Naive thymus-derived CD8-positive, alpha-beta T cell (primary cell): ENCODE measurements around the gene AP4B1. TPM values are rescaled to one million over a fixed set of nuclear protein-coding genes. Genes with fewer than 3 reads are reported as not detected.

Experiments
- ATAC-seq, 2 donors: fragments of 150-1000 bp; cut with Tn5 transposase in 1 of 2; sonication (Bioruptor Pico), chemical (Tn5 transposase) in 1 of 2; 1 replicate in 1 of 2; 2 replicates in 1 of 2; pipeline ENCODE4 v1.10.0; 2021; ENCODE audit warnings: mild to moderate bottlenecking in 2 of 2, moderate library complexity in 2 of 2
- POLR2A ChIA-PET: fragments of 350-600 bp; sonication (Branson Sonifier 250); formaldehyde crosslinking; loops from one replicate; lab custom pipeline; 2021; ENCODE audit warnings: antibody characterized with exemption; lab: Charles Lee
- DNase-seq, 10 donors: peaks; one replicate each; pipeline versions ENCODE4 v3.0.0 to v3.0.0-alpha.2; 2020 to 2022
- H3K27ac Mint-ChIP-seq, 10 donors: one replicate each; pipeline ENCODE4 v1.8.0; 2020 to 2022; ENCODE audit warnings: mild to moderate bottlenecking in 10 of 10, mixed read lengths in 10 of 10, moderate library complexity in 4 of 10, inconsistent platforms in 1 of 10
- H3K27me3 Mint-ChIP-seq, 5 donors: one replicate each; pipeline ENCODE4 v1.8.0; 2021 to 2022; ENCODE audit warnings: mixed read lengths in 5 of 5
- H3K36me3 Mint-ChIP-seq, 3 donors: one replicate each; pipeline ENCODE4 v1.8.0; 2020 to 2022; ENCODE audit warnings: mixed read lengths in 3 of 3, mild to moderate bottlenecking in 2 of 3, inconsistent platforms in 1 of 3
- H3K4me1 Mint-ChIP-seq, 4 donors: one replicate each; pipeline ENCODE4 v1.8.0; 2021 to 2022; ENCODE audit warnings: mixed read lengths in 4 of 4
- H3K4me3 Mint-ChIP-seq, 10 donors: one replicate each; pipeline ENCODE4 v1.8.0; 2020 to 2022; ENCODE audit warnings: mild to moderate bottlenecking in 10 of 10, mixed read lengths in 10 of 10, moderate library complexity in 6 of 10, inconsistent platforms in 1 of 10
- H3K9me3 Mint-ChIP-seq, 9 donors: one replicate each; pipeline ENCODE4 v1.8.0; 2020 to 2022; ENCODE audit warnings: mixed read lengths in 9 of 9, mild to moderate bottlenecking in 3 of 9, inconsistent platforms in 1 of 9, moderate library complexity in 1 of 9
- polyA plus RNA-seq, 3 donors: library from polyadenylated mRNA; unstranded; fragments of 300-500 nt; fragmentation: Illumina TruSeq; gene quantifications; one replicate each; pipeline ENCODE4 v1.2.3, GENCODE V29; 2021
- total RNA-seq, 8 experiments: library from RNA in 2 of 8; stranded (reverse) in 2 of 8; gene quantifications; one replicate each; pipeline ENCODE4 v1.2.3 and lab custom pipeline; 2021 to 2026

AP4B1 gene
- total and polyA plus RNA-seq, 5 experiments from 2014 or later = 7.9 to 75.2 (median 9.6) TPM

- no peaks in the 10 kb centered on the region for H3K9me3 Mint-ChIP-seq
- H3K36me3 Mint-ChIP-seq = peaks cover 0 to 47% (median 19%) of the 10 kb centered on the region in 3 donors
- H3K4me3 Mint-ChIP-seq = no peak overlapping the region
- ATAC-seq (no peak), DNase-seq (no peak)
- H3K27ac Mint-ChIP-seq = peak overlapping the region in 1 of 10 donors; percentile 56
- POLR2A ChIA-PET = no interaction called here
- peaks cover 0 to 8% (median 5%) of the 10 kb centered on the region in 4 donors for H3K4me1 Mint-ChIP-seq
- H3K27me3 Mint-ChIP-seq = no peaks in the 10 kb centered on the region
These were observed 8.2 kb upstream of the AP4B1 start for GRCh38 chr1:113912594-113913311.

DNA sequence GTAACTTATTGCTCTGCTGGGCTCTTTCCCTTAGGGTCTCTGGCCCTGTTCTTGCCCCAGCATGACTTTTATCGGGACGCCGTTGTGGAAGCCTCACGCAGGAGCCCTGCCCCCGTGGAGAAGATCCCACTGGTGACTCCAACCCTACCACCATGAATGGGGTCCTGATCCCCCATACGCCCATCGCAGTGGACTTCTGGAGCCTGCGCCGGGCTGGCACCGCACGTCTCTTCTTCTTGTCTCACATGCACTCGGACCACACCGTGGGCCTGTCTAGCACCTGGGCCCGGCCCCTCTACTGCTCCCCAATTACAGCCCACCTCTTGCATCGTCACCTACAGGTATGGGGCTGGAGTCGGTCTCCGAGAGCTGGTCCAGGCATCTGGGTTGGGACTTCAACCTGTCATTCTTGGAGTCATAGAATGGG lies 849 bp upstream of the AP4B1 start:
- ATAC-seq = peak; percentile 3 to 6
- peaks cover 27 to 61% (median 49%) of the 10 kb centered on the region in 4 donors for H3K4me1 Mint-ChIP-seq
- H3K36me3 Mint-ChIP-seq = peaks cover 0 to 54% (median 13%) of the 10 kb centered on the region in 3 donors
- peak in 4 of 10 donors; percentile 9 to 69 (median 10) for DNase-seq
- POLR2A ChIA-PET = interaction anchor here (1.2 to 6.4 kb wide), 8 partner anchors 19 to 70 kb away, joined by 3 to 145 read pairs (median 12); partner anchors contain the start of gene HIPK1
- H3K4me3 Mint-ChIP-seq = peak overlapping the region; percentile 94 to 100 (median 99)
- H3K27ac Mint-ChIP-seq = peak overlapping the region; percentile 97 to 100 (median 100)
- H3K27me3 Mint-ChIP-seq = no peaks in the 10 kb centered on the region
- H3K9me3 Mint-ChIP-seq = no peaks in the 10 kb centered on the region

GRCh38 chr1:113904293-113904673 lies 316 bp downstream of the AP4B1 start:
- POLR2A ChIA-PET = interaction anchor here (0.8 to 6.4 kb wide), 19 partner anchors 10 to 831 kb away, joined by 3 to 145 read pairs (median 5); partner anchors contain the start of genes HIPK1, LRIG2, PHTF1 and RSBN1
- Mint-ChIP-seq H3K4me3 (peak overlapping the region; percentile 94 to 100 (median 99)), H3K36me3 (peaks cover 0 to 55% (median 16%) of the 10 kb centered on the region in 3 donors), H3K27ac (peak overlapping the region; percentile 97 to 100 (median 100)), H3K4me1 (peaks cover 32 to 72% (median 60%) of the 10 kb centered on the region in 4 donors), H3K9me3 (no peaks in the 10 kb centered on the region), H3K27me3 (no peaks in the 10 kb centered on the region)
- DNase-seq = peak in 2 of 10 donors; percentile 53 to 83
- peak; percentile 54 to 57 for ATAC-seq

DNA sequence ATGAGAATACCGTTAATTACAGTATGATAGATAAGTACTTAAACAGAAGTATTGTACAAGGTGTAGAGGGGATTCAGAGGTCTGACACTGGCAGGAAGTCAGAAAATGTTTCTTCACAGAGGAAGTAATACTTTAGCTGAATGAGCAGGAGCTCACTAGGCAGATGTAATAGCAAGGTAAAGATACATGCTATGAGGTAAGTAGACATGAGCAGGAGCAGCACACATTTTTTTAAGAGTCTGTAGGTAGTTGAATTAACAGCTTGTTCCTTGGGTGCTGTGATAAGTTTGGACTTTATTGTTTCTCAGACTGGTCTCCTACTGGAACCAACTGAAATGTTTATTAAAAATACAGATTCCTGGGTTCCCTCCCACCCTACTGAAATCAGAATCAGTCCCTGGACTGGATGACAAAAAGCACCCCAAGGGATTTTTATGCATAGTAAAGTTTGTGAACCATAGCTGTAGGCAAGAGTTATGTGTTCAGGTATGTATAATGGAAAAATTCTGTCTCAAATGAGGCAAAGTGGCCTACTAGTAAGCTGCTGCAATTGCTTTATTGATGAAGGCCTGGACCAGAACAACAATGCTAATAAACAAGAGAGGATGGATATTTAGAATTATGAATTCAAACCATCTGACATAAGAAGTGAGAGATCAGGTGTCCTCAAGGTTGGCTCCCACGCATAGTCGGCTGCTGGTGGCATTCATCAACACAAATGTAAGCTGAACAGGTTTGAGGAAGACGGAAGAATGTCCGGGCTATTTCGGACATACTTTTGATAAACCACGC lies 902 bp downstream of the AP4B1 start:
- ATAC-seq = no peak
- Mint-ChIP-seq H3K4me1 (peaks cover 31 to 77% (median 65%) of the 10 kb centered on the region in 4 donors), H3K27me3 (no peaks in the 10 kb centered on the region), H3K9me3 (no peaks in the 10 kb centered on the region), H3K36me3 (peaks cover 0 to 57% (median 19%) of the 10 kb centered on the region in 3 donors), H3K4me3 (peak overlapping the region; percentile 94 to 100 (median 99)), H3K27ac (peak overlapping the region; percentile 97 to 100 (median 100))
- POLR2A ChIA-PET = interaction anchor here (0.8 to 6.4 kb wide), 17 partner anchors 10 to 488 kb away, joined by 3 to 145 read pairs (median 5); partner anchors contain the start of genes HIPK1, PHTF1 and RSBN1
- peak in 3 of 10 donors; percentile 22 to 40 (median 31) for DNase-seq

DNA sequence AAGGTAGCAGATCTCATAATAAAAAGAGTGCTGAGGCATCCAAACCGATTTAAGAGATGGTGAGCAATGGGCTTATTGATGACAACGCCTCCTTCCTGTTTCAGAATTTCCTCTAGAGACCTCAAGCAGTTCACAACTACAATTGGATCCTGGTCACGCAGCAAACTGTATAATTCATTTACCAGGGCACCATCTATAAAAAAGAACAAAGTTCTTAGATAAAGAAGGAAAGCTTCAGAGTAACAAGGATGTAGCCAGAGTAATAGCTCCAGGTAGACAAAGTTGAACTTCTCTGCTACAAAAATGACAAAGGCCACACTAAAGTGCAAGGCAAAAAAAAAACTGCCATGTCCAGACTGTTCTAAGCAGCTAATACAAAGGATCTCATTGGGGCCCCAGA lies 3.4 kb downstream of the AP4B1 start:
- ATAC-seq (no peak), DNase-seq (no peak)
- POLR2A ChIA-PET = interaction anchor here (1.3 kb wide), 1 partner anchor 29 kb away, joined by 5 read pairs; no protein-coding TSS in a partner anchor
- peaks cover 34 to 77% (median 71%) of the 10 kb centered on the region in 4 donors for H3K4me1 Mint-ChIP-seq
- peak overlapping the region in 4 of 10 donors; percentile 3 to 69 (median 49) for H3K27ac Mint-ChIP-seq
- peaks cover 0 to 70% (median 20%) of the 10 kb centered on the region in 3 donors for H3K36me3 Mint-ChIP-seq
- H3K9me3 Mint-ChIP-seq = no peaks in the 10 kb centered on the region
- no peak overlapping the region for H3K4me3 Mint-ChIP-seq
- no peaks in the 10 kb centered on the region for H3K27me3 Mint-ChIP-seq

GRCh38 chr1:113899111-113899510 lies 5.5 kb downstream of the AP4B1 start:
- no peak for DNase-seq

DNA sequence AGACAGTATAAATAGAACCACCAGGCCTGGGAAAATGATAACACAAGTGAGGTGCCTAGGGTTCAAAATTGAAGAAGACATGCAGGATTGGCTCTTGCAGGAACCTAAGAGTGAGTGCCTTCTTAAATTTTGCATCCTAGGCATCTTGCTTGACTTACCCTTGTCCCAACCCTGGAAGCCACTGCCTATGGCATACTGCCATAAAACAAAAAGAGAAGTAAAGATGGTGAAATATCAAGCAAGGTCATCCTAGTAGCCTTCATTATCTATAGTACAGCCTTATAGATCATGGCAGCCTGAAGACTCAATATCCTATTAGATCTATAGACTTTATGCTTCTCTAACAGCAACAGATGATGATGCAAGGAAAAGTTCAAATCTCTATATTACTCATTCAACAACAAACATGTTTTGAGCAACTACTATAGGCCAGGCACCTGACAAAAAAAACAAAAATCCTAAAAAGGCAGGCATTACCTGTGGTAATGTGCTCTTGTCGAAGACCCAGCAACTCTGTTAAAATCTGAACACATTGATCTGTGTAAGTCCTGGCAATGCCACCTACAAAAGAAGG lies 6.3 kb downstream of the AP4B1 start:
- Mint-ChIP-seq H3K36me3 (peaks cover 0 to 98% (median 20%) of the 10 kb centered on the region in 3 donors), H3K27ac (peak overlapping the region in 8 of 10 donors; percentile 1 to 80 (median 40)), H3K4me1 (peaks cover 26 to 56% (median 55%) of the 10 kb centered on the region in 4 donors), H3K27me3 (no peaks in the 10 kb centered on the region), H3K9me3 (no peaks in the 10 kb centered on the region), H3K4me3 (no peak overlapping the region)
- POLR2A ChIA-PET = no interaction called here
- DNase-seq = no peak
- ATAC-seq = no peak

More at GRCh38 chr1:113899111-113899510, 5.5 kb downstream of the AP4B1 start:
- Mint-ChIP-seq H3K4me1 (peaks cover 31 to 64% (median 62%) of the 10 kb centered on the region in 4 donors), H3K27me3 (no peaks in the 10 kb centered on the region), H3K36me3 (peaks cover 0 to 91% (median 20%) of the 10 kb centered on the region in 3 donors), H3K9me3 (no peaks in the 10 kb centered on the region), H3K27ac (peak overlapping the region in 5 of 10 donors; percentile 1 to 79 (median 66)), H3K4me3 (no peak overlapping the region)
- POLR2A ChIA-PET = no interaction called here
- ATAC-seq = no peak

DNA sequence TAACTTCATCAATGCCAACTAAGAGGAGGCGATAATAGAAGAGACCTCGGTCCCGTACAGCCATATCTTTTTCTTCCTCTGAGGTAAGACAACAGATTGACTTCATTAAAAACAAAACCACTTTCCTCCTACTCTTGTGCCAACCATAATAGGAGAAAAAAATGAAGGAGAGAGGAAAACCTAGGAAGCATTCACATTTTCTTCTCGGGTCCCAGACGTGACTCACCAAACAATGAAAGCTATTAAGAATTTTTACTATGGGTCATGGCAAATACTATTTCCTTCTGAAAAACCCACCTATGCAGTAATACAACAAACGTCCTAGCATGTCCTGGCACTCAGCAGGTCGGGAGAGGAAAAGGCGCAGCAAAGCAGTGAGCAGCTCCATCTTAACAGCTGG lies 8.6 kb downstream of the AP4B1 start:
- H3K27ac Mint-ChIP-seq = peak overlapping the region in 5 of 10 donors; percentile 16 to 41 (median 28)
- DNase-seq (no peak), ATAC-seq (no peak)
- H3K4me1 Mint-ChIP-seq = peaks cover 12 to 34% (median 32%) of the 10 kb centered on the region in 4 donors
- POLR2A ChIA-PET = interaction anchor here (0.6 kb wide), 1 partner anchor 27 kb away, joined by 3 read pairs; no protein-coding TSS in a partner anchor
- H3K36me3 Mint-ChIP-seq = peaks cover 0 to 75% (median 16%) of the 10 kb centered on the region in 3 donors
- H3K4me3 Mint-ChIP-seq = no peak overlapping the region
- H3K27me3 Mint-ChIP-seq = no peaks in the 10 kb centered on the region
- no peaks in the 10 kb centered on the region for H3K9me3 Mint-ChIP-seq

- POLR2A ChIA-PET = no interaction called here
- no peak overlapping the region for H3K4me3 Mint-ChIP-seq
- ATAC-seq = no peak
- DNase-seq = no peak
- no peaks in the 10 kb centered on the region for H3K9me3 Mint-ChIP-seq
- no peaks in the 10 kb centered on the region for H3K27me3 Mint-ChIP-seq
- peaks cover 0 to 67% (median 16%) of the 10 kb centered on the region in 3 donors for H3K36me3 Mint-ChIP-seq
- H3K4me1 Mint-ChIP-seq = peaks cover 11 to 27% (median 25%) of the 10 kb centered on the region in 4 donors
- peak overlapping the region in 2 of 10 donors; percentile 19 to 53 for H3K27ac Mint-ChIP-seq
These were observed 9.5 kb downstream of the AP4B1 start for GRCh38 chr1:113895098-113895497.

DNA sequence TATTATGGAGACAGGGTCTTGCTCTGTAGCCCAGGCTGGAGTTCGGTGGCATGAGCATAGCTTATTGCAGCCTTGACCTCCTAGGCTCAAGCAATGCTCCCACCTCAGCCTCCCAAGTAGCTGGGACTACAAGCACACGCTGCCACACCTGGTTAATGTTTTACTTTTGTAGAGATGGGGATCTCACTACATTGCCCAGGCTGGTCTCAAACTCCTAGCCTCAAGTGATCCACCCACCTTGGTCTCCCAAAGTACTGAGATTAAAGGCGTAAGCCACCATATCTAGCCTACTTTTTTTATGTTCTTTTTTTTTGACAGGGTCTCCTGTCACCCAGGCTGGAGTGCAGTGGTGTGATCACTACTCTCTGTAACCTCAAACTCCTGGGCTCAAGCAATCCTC lies 11.3 kb downstream of the AP4B1 start:
- Mint-ChIP-seq H3K9me3 (no peaks in the 10 kb centered on the region), H3K27me3 (no peaks in the 10 kb centered on the region), H3K4me3 (no peak overlapping the region), H3K4me1 (peaks cover 6 to 9% (median 7%) of the 10 kb centered on the region in 4 donors), H3K36me3 (peaks cover 0 to 50% (median 5%) of the 10 kb centered on the region in 3 donors), H3K27ac (peak overlapping the region in 5 of 10 donors; percentile 1 to 71 (median 55))
- POLR2A ChIA-PET = interaction anchor here (0.8 to 1.3 kb wide), 3 partner anchors 11 to 40 kb away, joined by 3 read pairs; no protein-coding TSS in a partner anchor
- ATAC-seq = no peak
- DNase-seq = no peak

DNA sequence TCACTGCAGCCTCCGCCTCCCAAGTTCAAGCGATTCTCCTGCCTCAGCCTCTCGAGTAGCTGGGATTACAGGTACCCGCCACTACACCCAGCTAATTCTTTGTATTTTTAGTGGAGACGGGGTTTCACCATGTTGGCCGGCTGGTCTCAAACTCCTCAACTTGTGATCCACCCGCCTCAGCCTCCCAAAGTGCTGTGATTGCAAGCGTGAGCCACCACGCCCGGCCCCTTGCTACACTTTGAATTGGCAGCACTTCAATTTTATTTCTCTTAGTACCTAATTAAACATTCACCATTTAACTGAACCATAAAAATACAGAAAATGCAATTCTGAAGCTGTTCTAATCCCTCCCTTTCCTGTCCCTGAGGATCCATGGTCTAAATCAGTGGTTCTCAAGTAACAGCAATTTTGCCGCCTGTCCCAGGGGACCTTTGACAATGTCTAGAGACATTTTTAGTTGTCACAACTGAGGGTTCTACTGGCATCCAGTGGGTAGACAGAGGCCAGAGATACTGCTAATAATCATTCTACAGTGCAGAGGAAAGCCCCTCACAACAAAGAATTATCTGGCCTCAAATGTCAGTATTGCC lies 12.9 kb downstream of the AP4B1 start:
- DNase-seq = no peak

More for the DNA sequence above, 12.9 kb downstream of the AP4B1 start:
- ATAC-seq = no peak
- peaks cover 0 to 35% (median 0%) of the 10 kb centered on the region in 3 donors for H3K36me3 Mint-ChIP-seq
- H3K9me3 Mint-ChIP-seq = no peaks in the 10 kb centered on the region
- H3K27ac Mint-ChIP-seq = peak overlapping the region in 5 of 10 donors; percentile 26 to 92 (median 71)
- H3K27me3 Mint-ChIP-seq = no peaks in the 10 kb centered on the region
- POLR2A ChIA-PET = interaction anchor here (0.7 kb wide), 1 partner anchor 98 kb away, joined by 5 read pairs; no protein-coding TSS in a partner anchor
- H3K4me3 Mint-ChIP-seq = no peak overlapping the region
- peaks cover 8 to 13% (median 11%) of the 10 kb centered on the region in 4 donors for H3K4me1 Mint-ChIP-seq
